Colon (tissue), 2 donors: Measurements from ENCODE around the gene EFCAB14.
"Not testable (repeated sequence)": the region's sequence is repeated elsewhere in the genome, so short reads cannot be mapped to it uniquely, and the experiment has no call there.

ENCODE experiments used
- FAIRE-seq: peaks from 2 replicates; lab custom pipeline; 2012; peaks lifted over from hg19 to GRCh38; lab: Jason Lieb, UNC
- donor health status: control.
- donor health status: control.

Gene EFCAB14, protein sequence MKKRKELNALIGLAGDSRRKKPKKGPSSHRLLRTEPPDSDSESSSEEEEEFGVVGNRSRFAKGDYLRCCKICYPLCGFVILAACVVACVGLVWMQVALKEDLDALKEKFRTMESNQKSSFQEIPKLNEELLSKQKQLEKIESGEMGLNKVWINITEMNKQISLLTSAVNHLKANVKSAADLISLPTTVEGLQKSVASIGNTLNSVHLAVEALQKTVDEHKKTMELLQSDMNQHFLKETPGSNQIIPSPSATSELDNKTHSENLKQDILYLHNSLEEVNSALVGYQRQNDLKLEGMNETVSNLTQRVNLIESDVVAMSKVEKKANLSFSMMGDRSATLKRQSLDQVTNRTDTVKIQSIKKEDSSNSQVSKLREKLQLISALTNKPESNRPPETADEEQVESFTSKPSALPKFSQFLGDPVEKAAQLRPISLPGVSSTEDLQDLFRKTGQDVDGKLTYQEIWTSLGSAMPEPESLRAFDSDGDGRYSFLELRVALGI

DNA sequence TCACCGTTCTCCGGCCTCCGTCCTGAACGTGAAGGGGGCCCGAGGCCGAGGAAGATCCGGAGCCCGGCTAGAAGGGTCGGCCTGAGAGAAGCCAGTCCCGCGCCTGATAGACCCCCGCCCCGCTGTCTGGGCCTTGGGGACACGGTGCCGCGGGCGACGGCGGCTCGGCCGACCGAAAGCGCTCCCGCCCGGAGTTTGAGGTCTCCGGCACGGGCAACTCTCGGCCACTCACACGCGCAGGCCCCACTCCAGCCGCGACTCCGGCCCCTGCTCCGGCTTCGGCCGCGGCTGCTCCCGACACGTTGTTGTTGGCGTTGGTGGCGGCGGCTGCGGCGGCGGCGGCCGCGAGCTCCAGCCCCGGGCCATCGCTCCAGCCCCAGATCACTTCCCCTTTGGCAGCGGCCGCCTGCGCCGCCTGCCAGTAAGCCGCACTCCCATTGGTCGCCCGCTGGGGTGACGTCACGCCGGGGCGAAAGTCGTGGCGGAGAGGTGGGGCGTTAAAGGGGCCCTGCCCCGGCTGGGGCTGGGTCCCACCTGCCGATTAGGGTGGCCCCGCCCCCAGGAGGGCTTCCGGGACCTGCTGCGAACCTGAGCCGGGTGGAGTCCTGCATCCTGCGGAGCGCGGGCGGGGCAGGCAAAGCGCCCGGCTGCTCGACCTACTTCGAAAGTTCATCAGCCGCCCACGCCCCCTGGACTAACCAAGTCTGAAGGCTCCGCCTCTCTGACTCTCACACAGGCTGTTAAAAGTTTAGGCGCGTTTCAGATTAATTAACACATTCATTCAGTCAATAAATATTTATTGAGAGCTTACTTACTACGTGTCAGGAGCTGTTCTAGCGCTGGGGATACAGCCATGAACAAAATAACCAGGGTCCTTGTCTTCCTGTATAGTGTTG, at the start of gene EFCAB14:
EFCAB14 (minus strand) TSS at position 388 of the 896 bp plus-strand sequence. CDS start 1,027 bp downstream, outside the sequence.
- peak; percentile 70 for FAIRE-seq

DNA sequence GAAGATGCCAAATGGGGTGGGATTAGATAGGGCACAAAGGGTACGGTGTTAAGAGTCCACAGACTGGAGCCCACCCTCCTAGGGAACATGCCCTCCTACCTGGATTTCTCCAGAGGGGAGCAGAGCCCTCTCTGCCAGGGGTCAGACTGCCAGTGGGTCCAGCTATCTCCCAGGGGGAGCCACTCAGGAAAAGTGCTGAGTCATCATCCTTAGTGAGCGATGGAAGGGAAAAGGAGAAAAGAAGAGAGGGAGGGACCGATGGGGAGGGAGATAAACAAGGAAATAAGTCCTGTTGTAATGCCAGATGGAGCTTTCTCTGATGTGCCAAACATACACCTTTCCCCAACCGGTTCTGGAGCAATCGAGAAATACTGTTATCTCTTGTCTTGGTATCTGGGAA, 49.5 kb upstream of the EFCAB14 start:
- no peak for FAIRE-seq

DNA sequence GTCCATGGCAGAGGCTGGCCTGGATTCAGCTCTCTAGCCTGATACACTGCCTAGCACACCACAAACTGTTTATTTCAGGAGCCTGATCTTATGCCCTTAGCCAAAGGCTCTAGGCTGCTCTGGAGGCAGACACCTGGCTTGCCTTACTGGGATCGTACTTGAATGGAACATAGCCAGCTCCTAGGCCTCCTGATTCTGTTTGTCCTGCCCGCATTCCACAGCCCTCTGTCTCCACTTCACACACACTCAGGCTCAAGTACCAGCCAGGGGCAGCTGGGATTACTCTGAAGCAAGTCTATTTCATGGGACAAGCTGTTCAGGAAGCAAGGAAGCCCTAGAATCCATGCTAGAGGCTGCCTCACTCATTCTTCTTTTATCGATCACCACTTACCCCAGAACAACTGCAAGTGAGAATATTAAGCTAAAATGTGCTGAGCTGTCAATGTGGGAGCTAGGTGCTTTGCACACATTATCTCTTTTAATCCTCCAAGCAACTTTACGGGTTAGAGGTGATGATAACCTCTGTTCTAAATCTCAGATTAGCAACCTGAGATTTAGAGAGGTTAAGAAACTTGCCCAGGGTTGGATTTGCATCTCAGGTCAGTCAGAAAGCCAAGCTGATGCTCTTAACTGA, 48.9 kb upstream of the EFCAB14 start:
- no peak for FAIRE-seq

DNA sequence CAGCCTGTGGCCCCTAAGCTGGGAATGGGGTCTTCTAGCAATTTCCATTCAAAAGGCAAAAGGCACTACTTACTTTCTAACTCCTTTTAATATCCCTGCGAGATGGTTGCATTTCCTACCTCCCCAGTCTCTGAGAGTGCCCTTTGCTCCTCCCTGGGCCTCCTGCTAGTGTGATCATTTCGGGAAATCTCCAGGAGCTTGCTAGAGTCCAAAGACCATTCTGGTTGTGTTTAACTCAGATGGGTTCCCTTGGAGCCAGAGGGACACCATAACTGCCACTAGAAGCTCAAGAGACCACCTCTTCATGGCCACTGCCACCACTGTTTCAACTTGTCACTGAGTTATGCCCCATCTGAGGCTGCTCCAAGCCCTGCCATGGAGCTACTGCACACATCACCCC, 45.5 kb upstream of the EFCAB14 start:
- no peak for FAIRE-seq

DNA sequence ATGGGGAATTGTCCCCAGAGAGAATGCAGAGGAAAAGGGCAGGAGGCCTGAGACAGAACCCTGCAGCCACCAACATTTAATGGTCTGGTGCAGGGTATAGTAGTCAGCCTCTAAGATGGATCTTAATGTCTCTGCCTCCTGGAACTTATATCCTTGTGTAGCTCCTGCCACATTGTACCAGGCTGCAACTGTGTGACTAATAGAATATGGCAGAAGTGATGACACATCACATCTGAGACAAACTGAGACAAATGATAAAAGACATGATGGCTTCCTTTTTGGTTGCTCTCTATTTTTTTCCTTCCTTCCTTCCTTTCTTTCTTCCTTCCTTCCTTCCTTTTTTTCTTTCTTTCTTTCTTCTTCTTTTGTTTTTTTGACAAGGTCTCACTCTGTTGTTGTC, 42.8 kb upstream of the EFCAB14 start:
- FAIRE-seq = no peak

DNA sequence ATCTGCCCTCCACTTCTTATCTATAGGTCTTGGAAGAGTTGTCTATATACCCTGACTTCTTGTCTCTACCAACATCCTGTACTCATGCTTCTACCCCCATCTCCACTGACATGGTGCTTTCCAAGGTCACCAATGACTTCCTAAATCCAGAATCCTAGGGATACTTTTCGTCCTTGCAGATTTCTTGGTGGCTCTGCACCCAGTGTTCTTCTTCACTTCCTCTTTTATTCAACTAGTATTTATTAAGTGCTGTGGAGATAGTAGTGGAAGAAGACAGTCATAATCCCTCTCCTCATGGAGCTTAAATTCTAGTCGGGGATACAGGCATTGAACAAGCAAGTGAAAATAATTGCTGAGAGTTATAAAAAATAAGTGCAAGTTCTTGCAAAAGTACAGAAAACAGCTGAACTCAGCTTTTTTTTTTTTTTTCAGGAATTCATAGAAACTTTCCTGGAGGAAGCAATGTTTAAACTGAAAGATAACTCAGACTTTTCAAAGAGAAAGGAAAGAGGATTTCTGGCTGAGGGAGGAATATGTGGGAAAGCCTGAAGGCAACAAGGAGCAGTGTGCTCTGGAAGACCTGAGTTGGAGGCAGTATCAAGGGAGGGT, 41.7 kb upstream of the EFCAB14 start:
- FAIRE-seq = no peak

DNA sequence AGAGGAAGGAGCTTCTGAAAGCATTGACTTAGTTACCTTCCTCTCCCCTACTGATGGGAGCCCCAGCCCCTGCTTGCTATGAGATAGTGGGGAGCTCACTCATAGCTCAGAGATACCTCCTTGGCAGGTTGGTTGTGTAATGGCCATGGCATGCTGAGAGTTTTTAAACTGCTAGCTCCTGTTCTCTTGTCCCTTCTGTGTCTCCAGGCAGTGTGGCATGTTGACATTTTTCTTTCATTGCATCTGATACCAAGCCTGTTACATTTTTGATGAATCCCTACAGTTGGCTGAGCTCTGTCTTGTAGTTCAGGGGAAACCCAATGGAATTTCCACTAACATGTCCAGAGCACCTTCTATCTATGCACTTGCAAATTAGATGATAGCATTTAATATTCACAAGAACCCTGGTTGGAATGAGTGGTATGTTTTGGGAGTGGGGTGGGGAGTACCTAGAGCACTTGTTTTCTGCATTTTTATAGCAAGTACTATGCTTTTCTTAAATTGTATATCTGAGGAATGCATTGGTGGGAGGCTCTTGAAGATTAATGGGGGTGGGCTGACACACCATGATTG, 39.1 kb upstream of the EFCAB14 start:
- FAIRE-seq = no peak

DNA sequence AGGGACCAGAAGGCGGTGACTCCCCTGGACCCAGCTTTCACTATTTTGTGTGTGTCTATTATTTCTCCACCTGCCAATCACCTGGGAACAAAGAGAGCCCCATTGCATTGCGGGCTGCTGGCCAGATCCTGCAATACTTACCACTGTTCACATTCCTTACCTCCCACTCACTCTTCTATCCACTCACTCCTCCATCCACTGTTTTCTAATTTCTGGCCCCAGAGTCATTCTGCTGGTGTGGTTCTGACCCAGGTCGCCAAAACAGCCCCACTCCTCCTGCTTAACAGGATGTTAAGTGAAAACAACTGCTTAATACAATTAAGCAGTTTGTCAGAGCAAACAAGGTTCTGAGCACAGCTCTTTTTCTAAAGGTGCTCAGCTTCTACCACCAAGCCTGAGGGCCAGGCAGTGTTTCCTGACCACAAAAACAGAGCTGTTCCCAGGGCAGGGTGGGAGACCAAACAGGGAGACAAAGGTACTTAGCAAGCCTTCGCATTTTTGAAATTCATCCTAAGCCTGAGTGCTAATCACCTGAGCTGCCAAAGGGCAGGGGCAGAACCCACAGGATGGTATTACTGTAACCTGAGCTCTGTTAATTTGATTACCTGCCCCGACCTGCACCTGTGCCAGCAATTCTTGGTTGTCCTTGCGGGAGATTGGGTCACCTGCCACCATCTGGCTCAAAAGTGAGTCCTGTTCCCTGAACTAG, 38.5 kb upstream of the EFCAB14 start:
- no peak for FAIRE-seq

DNA sequence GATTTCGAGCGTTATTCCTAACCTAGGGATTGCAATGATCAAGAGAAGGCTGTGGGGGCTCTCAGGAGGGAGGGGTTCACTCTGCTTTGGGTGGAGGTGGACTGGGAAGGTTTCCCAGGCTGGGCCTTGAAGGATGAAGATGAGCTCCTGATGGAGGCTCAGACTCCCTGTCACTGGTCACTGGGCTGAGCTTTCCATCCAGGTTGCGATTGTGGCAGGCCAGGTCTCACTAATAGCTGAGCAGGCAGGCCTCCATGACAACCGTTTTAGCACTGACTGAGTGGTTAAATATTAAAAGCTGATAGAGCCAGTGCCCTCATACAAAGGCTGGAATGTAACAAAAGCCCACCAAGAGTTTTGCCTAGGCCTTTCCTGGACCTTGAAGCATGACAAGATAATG, 36.2 kb upstream of the EFCAB14 start:
- FAIRE-seq = no peak

DNA sequence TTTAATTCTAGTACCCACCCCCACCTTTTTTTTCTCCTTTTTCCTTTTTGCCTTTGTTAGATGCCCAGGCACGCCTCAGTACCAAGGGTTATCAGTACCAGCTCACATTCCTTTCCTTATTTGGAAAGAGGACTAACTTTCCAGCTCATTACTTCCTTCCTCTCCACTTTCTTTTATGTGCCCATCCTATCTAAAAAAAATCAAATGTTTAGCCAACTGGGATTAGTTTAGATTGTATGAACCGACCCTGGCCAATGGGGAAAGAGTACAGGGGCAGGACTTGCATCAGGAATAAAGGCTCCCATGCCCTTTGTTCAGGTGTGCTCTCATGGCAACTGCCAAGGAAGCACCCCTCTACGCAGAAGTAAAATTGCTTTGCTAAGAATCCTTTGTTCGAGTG, 35.8 kb upstream of the EFCAB14 start:
- not testable (repeated sequence) for FAIRE-seq

DNA sequence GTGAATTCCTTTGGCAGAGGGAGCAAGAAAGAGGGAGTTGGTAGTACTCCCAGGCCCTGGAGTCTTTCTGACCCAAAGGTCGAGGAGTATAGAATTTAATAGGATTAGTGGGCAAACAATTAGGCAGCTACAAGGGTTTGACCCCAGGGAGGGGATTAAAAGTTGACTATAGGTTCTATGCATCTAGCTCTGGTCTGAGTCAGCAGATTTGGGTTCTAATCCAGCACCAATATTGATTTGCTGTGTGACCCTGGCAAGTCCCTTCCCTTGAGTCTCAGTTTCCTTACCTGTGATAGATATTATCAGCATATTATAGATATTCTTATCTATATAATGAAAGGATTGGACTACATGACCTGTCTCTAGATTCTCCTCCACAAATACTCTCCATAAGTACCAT, 35.1 kb upstream of the EFCAB14 start:
- no peak for FAIRE-seq

DNA sequence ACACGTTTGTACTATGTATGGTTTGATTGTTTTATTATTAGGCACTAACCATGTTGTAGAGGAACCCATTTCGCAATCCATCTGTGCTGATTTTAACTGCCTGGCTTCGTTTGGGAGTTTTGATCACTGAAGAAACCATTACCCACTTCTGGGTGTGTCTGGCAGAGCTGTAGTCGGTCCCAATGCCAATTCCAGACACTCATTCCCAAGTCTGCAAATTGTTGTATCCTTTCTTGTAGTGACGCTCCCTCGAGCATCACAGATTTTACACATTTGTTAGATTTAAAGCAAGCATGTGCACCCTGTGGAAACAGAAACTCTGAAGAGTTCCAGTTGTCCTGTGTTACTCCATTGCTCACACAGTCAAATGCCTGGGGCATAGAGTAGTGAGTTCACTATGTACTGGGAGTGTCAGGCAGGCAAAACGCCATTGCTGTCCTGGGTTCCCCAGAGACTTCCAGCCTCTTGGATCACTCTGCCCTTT, 31.0 kb upstream of the EFCAB14 start:
- FAIRE-seq = no peak

DNA sequence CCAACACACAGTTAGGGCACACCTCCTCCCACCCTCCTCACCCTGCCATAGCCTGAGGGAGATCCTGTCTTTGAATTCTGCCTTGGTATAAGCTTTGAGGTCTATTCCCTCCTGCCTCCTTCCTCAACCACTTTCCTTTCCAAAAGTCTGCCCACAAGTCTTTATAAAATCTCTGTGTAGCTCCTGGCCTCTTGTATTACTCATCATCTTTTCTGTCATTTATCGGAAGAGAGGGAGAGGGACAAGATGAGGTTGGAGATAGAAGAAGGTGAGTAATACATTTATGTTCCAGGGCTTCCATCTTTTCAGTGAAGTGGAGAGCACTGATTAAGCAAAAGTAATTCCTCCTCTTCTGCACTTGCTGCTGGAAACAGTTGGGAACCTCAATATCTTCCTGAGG, 30.5 kb upstream of the EFCAB14 start:
- FAIRE-seq = no peak

DNA sequence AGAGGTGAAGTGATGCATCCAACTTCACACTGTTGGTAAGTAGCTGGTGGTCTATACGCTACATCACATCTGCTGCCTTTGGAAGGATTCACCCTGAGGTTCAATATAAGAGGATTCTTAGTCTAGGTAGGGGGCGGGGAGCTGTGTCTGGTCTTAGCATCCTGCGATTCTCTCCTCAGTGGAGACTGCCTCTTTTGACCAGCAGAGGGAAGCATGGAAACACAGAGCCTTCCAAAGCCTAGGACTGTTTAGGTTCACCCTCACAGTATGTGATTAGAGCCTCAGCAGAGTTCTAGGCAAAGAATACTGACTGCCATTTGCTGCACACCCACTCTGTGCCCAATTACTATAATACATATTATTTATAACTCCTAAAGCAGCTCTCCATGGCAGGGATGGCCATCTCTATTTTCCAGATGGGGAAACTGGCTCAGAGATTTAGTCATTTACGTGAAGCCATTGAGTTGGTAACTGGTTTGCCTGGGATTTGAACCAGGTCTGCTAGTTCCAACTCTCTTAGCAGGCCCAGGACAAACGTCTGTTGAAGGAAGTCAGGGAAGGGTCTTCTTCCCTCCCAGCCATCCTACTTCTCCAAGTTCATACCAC, 28.9 kb upstream of the EFCAB14 start:
- FAIRE-seq = no peak

DNA sequence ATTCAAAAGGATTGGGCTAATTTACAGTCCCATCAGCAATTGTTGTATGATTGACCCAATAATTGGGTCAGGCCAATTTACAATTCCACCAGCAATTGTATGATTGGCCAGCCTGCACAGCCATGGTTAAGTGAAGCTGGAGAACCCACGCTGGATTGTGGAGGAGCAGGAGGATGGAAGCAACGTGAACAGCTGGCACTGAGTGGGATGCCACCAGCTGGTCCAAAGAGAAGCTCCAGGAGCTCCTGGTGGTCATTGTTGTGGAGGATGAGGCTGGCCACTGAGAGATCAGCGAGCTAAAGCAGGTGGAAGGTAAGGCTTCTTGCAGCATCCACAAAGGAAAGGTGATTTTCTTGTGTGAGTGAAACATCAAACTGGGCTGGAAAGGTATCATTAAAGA, 23.2 kb upstream of the EFCAB14 start:
- FAIRE-seq = no peak

DNA sequence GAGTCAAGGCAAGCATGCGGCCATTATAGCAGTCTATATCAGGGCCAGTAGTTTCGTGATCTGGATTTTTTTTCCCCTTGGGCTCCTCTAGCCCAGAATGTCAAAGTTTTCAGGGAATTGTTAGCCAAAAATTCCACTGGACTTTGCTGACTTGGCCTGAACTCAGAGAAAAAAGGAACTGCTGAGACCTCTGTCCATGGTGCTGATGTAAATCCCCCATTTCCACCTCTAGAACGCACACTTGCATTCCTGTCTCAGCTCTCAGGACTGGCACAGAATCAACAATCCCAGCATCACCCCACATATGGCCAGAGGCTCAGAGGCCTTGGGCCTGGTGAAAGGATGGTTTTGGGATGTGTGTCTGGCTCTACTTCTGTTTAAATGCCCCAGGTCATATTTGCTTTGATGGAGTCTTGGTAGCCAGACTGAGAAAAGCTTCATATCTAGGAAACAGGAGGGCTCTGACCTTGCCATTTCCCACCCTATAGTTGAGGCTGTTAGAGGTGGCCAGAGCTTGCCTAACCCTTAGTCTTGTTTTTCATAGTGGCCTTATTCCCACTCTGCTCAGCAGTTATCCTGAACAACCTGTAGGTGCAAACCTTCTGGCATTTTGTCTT, 16.9 kb upstream of the EFCAB14 start:
- FAIRE-seq = no peak

DNA sequence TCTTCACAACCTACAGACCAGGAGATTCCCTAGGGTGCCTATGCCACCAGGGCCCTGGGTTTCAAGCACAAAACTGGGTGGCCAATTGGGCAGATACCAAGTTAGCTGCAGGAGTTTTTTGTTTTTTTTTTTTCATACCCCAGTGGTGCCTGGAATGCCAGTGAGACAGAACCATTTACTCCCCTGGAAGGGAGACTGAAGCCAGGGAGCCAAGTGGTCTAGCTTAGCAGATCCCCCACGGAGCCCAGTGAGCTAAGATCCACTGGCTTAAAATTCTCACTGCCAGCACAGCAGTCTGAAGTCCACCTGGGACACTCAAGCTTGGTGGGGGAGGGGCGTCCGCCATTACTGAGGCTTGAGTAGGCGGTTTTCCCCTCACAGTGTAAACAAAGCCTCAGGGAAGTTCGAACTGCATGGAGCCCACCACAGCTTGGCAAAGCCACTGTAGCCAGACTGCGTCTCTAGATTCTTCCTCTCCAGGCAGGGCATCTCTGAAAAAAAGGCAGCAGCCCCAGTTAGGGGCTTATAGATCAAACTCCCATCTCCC, 9.5 kb upstream of the EFCAB14 start:
- FAIRE-seq = not testable (repeated sequence)

DNA sequence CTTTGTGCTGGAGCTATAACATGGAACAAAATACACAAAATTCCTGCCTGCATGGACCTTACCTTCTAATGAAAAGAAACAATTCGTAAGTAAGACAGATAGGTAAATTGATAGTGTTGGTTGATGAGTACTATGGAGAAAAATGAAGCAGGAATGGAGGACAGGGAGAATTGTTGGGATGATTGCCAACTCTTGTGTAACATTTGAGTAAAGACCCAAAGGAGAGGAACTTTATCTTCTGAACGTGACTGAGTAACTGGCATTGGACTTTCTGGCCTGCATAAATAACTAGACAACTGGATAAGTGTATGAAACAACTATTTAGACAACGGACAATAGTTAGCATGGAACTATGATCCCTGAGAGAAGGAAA, 6.8 kb upstream of the EFCAB14 start:
- no peak for FAIRE-seq

DNA sequence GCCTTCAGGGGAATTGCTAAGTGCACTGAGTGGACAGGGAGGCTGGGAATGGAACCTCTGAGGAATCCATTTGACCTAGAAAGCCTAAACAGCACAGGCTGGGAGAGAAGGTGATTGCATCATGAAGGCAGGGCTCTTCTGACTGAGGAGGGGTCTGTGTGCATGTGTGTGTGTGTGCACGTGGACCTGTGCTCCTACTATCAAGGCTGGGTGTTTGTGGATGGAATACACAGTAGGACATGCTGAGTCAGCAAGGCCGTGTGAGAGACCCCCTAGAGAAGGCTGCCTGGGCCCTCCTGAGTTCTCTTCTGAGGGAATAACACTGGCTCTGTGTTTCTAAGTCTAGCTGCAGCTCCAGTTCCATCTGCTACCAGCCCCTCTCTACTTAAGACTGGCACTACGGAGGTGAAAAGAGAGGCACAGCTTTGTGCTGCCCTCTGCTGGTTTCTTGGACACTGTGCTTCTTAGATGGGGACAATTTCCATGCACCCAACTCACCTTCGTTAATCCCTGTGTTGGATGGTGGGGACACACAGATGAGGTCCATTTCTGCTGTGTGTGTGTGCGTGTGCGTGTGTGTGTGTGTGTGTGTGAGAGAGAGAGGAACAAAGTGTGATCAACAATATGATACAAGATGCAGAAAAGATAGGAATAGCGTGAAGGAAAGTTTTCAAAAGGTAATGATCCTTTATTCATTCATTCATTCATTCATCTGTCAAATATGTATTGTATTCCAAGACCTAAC, 6.2 kb upstream of the EFCAB14 start:
- FAIRE-seq = no peak
